Inferior parietal cortex (tissue), 1 donor: ENCODE measurements around the gene IFNL3.
"Not testable (repeated sequence)": the region's sequence is repeated elsewhere in the genome, so short reads cannot be mapped to it uniquely, and the experiment has no call there.

Source experiments
- DNase-seq: peaks from one replicate; pipeline ENCODE4 v3.0.0-alpha.2; 2016; ENCODE audit errors: extremely low spot score

Gene IFNL3

GRCh38 chr19:39218230-39219007, 26.4 kb downstream of the IFNL3 start:
- no peak for DNase-seq

- no peak for DNase-seq
These were observed 27.7 kb downstream of the IFNL3 start for GRCh38 chr19:39217094-39217493.

- DNase-seq: not testable (repeated sequence)
These were observed 29.5 kb downstream of the IFNL3 start for GRCh38 chr19:39215323-39215722.

GRCh38 chr19:39212375-39212742, 32.4 kb downstream of the IFNL3 start:
- no peak for DNase-seq

- no peak for DNase-seq
These were observed 33.0 kb downstream of the IFNL3 start for GRCh38 chr19:39211731-39212374.

GRCh38 chr19:39209196-39209595, 35.6 kb downstream of the IFNL3 start:
- no peak for DNase-seq

- no peak for DNase-seq
These were observed 36.5 kb downstream of the IFNL3 start for GRCh38 chr19:39208175-39208795.

GRCh38 chr19:39207293-39207836, 37.4 kb downstream of the IFNL3 start:
- DNase-seq: no peak

GRCh38 chr19:39206122-39206521, 38.7 kb downstream of the IFNL3 start:
- DNase-seq: no peak

- no peak for DNase-seq
These were observed 39.4 kb downstream of the IFNL3 start for GRCh38 chr19:39205449-39205764.

- no peak for DNase-seq
These were observed 41.1 kb downstream of the IFNL3 start, which contains the start of gene SYCN for GRCh38 chr19:39203372-39204341. TSS of gene SYCN (minus strand) at chr19:39204263. CDS start at chr19:39204254, 9 bp downstream.

- no peak for DNase-seq
These were observed 41.8 kb downstream of the IFNL3 start for GRCh38 chr19:39202998-39203355.

- no peak for DNase-seq
These were observed 44.0 kb downstream of the IFNL3 start for GRCh38 chr19:39200803-39201115.

GRCh38 chr19:39200066-39200802, 44.6 kb downstream of the IFNL3 start:
- DNase-seq: no peak

GRCh38 chr19:39199025-39199424, 45.8 kb downstream of the IFNL3 start:
- DNase-seq: peak; percentile 22

GRCh38 chr19:39197808-39198207, 47.0 kb downstream of the IFNL3 start:
- DNase-seq: no peak

GRCh38 chr19:39196860-39197562, 47.8 kb downstream of the IFNL3 start, which contains the start of gene NCCRP1:
TSS of gene NCCRP1 (plus strand) at chr19:39196964. CDS start at chr19:39196983, 19 bp downstream.
- no peak for DNase-seq

- no peak for DNase-seq
These were observed 48.5 kb downstream of the IFNL3 start for GRCh38 chr19:39196320-39196719.

- no peak for DNase-seq
These were observed 49.1 kb downstream of the IFNL3 start for GRCh38 chr19:39195755-39196154.

- DNase-seq: no peak
These were observed 49.8 kb downstream of the IFNL3 start for GRCh38 chr19:39194832-39195542.
